Measurements from ENCODE around the gene MIGA2.

The MIGA2 gene

GRCh38 chr9:129094387-129095169, 58.2 kb downstream of the MIGA2 start:
- no peak overlapping the region for H3K27ac ChIP-seq (ENCODE audit: poor library complexity, severe bottlenecking)
- ATAC-seq (ENCODE audit: low read depth) (no peak; the same call in 2 of the 3 replicates), DNase-seq (ENCODE audit: low spot score) (no peak)
- H3K9me3 ChIP-seq (ENCODE audit: severe bottlenecking): no peaks in the 10 kb centered on the region
- H3K4me3 ChIP-seq (ENCODE audit: severe bottlenecking): no peak overlapping the region
- no peaks in the 10 kb centered on the region for H3K4me1 ChIP-seq (ENCODE audit: insufficient read depth, poor library complexity, severe bottlenecking)
- H3K27me3 ChIP-seq (ENCODE audit: insufficient read depth, poor library complexity, severe bottlenecking): no peaks in the 10 kb centered on the region
- no peak for TF ChIP-seq CTCF (IDR thresholded peaks at IDR 0.05; ENCODE audit: poor library complexity, severe bottlenecking)
- H3K36me3 ChIP-seq (ENCODE audit: low read depth): peaks cover 3% of the 10 kb centered on the region; the same call in 1 of the 2 replicates

- Histone ChIP-seq H3K27me3 (ENCODE audit: insufficient read depth, poor library complexity, severe bottlenecking) (no peaks in the 10 kb centered on the region), H3K27ac (ENCODE audit: poor library complexity, severe bottlenecking) (no peak overlapping the region), H3K4me3 (ENCODE audit: severe bottlenecking) (no peak overlapping the region), H3K4me1 (ENCODE audit: insufficient read depth, poor library complexity, severe bottlenecking) (no peaks in the 10 kb centered on the region), H3K36me3 (ENCODE audit: low read depth) (peaks cover 1% of the 10 kb centered on the region; the same call in 1 of the 2 replicates), H3K9me3 (ENCODE audit: severe bottlenecking) (no peaks in the 10 kb centered on the region)
- TF ChIP-seq CTCF (IDR thresholded peaks at IDR 0.05; ENCODE audit: poor library complexity, severe bottlenecking): no peak
- no peak for ATAC-seq (ENCODE audit: low read depth)
- no peak for DNase-seq (ENCODE audit: low spot score)
Measured at GRCh38 chr9:129095170-129095667, 58.8 kb downstream of the MIGA2 start.

- Histone ChIP-seq H3K4me3 (ENCODE audit: severe bottlenecking) (no peak overlapping the region), H3K36me3 (ENCODE audit: low read depth) (no peaks in the 10 kb centered on the region), H3K4me1 (ENCODE audit: insufficient read depth, poor library complexity, severe bottlenecking) (no peaks in the 10 kb centered on the region), H3K27me3 (ENCODE audit: insufficient read depth, poor library complexity, severe bottlenecking) (no peaks in the 10 kb centered on the region), H3K9me3 (ENCODE audit: severe bottlenecking) (no peaks in the 10 kb centered on the region), H3K27ac (ENCODE audit: poor library complexity, severe bottlenecking) (no peak overlapping the region)
- TF ChIP-seq CTCF (IDR thresholded peaks at IDR 0.05; ENCODE audit: poor library complexity, severe bottlenecking): no peak
- ATAC-seq (ENCODE audit: low read depth) (no peak), DNase-seq (ENCODE audit: low spot score) (no peak)
Measured at GRCh38 chr9:129095908-129096307, 59.5 kb downstream of the MIGA2 start.

GRCh38 chr9:129097671-129098306, 61.4 kb downstream of the MIGA2 start:
- Histone ChIP-seq H3K36me3 (ENCODE audit: low read depth) (no peaks in the 10 kb centered on the region), H3K4me3 (ENCODE audit: severe bottlenecking) (no peak overlapping the region), H3K27me3 (ENCODE audit: insufficient read depth, poor library complexity, severe bottlenecking) (no peaks in the 10 kb centered on the region), H3K27ac (ENCODE audit: poor library complexity, severe bottlenecking) (no peak overlapping the region), H3K4me1 (ENCODE audit: insufficient read depth, poor library complexity, severe bottlenecking) (peaks cover 3% of the 10 kb centered on the region), H3K9me3 (ENCODE audit: severe bottlenecking) (no peaks in the 10 kb centered on the region)
- TF ChIP-seq CTCF (IDR thresholded peaks at IDR 0.05; ENCODE audit: poor library complexity, severe bottlenecking): no peak
- ATAC-seq (ENCODE audit: low read depth) (no peak), DNase-seq (ENCODE audit: low spot score) (no peak)
